Colonic mucosa (tissue), 4 donors: ENCODE results near the gene ZNF276. TPM values are rescaled to one million over a fixed set of nuclear protein-coding genes. Genes with fewer than 3 reads are reported as not detected.

Experiments used
- DNase-seq: peaks from one replicate; pipeline ENCODE4 v3.0.0-alpha.2; 2020
- H3K27ac ChIP-seq: fragments of 200-600 bp; one replicate; pipeline ENCODE4 v1.8.0; 2021
- H3K27me3 ChIP-seq: fragments of 200-600 bp; one replicate; pipeline ENCODE4 v1.8.0; 2021
- H3K36me3 ChIP-seq: fragments of 200-600 bp; one replicate; pipeline ENCODE4 v1.8.0; 2021
- H3K4me1 ChIP-seq: fragments of 200-600 bp; one replicate; pipeline ENCODE4 v1.8.0; 2021; ENCODE audit warnings: mild to moderate bottlenecking
- H3K4me3 ChIP-seq: fragments of 200-600 bp; one replicate; pipeline ENCODE4 v1.8.0; 2021
- H3K9ac ChIP-seq, 2 donors: one replicate each; pipeline ENCODE4 v1.7.0; 2013; ENCODE audit warnings: control low read depth in 2 of 2, low read depth in 2 of 2, low read length in 2 of 2
- H3K9me3 ChIP-seq: fragments of 200-600 bp; one replicate; pipeline ENCODE4 v1.8.0; 2021
- CTCF ChIP-seq: fragments of 200-600 bp; IDR thresholded peaks from one replicate; pipeline ENCODE4 v1.8.0; 2022; ENCODE audit warnings: antibody characterized with exemption, mild to moderate bottlenecking
- intact Hi-C: fragments of 100-400 bp; cut with DNase I; formaldehyde crosslinking; loops from one replicate; pipeline ENCODE4 v1.14.1; 2022
- total RNA-seq, 2 donors: library from RNA; stranded (reverse); fragmentation: NEBNext Ultra II Directional in 1 of 2; extraction: Animal tissue kit (Norgen Biotek cat#: 25700) in 1 of 2; gene quantifications; one replicate each; pipeline ENCODE4 v1.2.1, GENCODE V29; 2021
- donor health status: healthy.
- donor health status: DM: no; HTN: no; CAD: no.
- donor health status: DM: no; HTN: no; CAD: no.

The ZNF276 gene
- total RNA-seq, 2 donors from 2014 or later = 19.2 to 30.6 TPM

- H3K4me3 ChIP-seq = peak overlapping the region; percentile 61
- TF ChIP-seq CTCF = peak; percentile 76
- peak overlapping the region; percentile 89 for H3K27ac ChIP-seq
- H3K27me3 ChIP-seq = no peaks in the 10 kb centered on the region
- H3K36me3 ChIP-seq = no peaks in the 10 kb centered on the region
- intact Hi-C loops = no loop called here
- peak; percentile 100 for DNase-seq
- no peaks in the 10 kb centered on the region for H3K9me3 ChIP-seq
- H3K9ac ChIP-seq = peak overlapping the region; percentile 84 to 96
- peaks cover 8% of the 10 kb centered on the region for H3K4me1 ChIP-seq
These were observed 21.2 kb upstream of the ZNF276 start for GRCh38 chr16:89700100-89700648.

GRCh38 chr16:89700649-89701424, 20.5 kb upstream of the ZNF276 start:
- DNase-seq = peak; percentile 70
- peaks cover 8% of the 10 kb centered on the region for H3K4me1 ChIP-seq
- no peaks in the 10 kb centered on the region for H3K9me3 ChIP-seq
- peak overlapping the region; percentile 61 for H3K4me3 ChIP-seq
- no peaks in the 10 kb centered on the region for H3K27me3 ChIP-seq
- no peak for TF ChIP-seq CTCF
- H3K9ac ChIP-seq = peak overlapping the region; percentile 84 to 96
- peak overlapping the region; percentile 89 for H3K27ac ChIP-seq
- no peaks in the 10 kb centered on the region for H3K36me3 ChIP-seq
- intact Hi-C loops = no loop called here

- Histone ChIP-seq H3K4me1 (peaks cover 8% of the 10 kb centered on the region), H3K4me3 (peak within 1 kb of the TSS; percentile 61)
- intact Hi-C loops = no loop called here
These were observed 19.6 kb upstream of the ZNF276 start, which contains the start of gene SPATA2L for GRCh38 chr16:89701425-89702406. Gene SPATA2L (minus strand): TSS chr16:89701705. CDS start chr16:89701232, 473 bp downstream.

DNA sequence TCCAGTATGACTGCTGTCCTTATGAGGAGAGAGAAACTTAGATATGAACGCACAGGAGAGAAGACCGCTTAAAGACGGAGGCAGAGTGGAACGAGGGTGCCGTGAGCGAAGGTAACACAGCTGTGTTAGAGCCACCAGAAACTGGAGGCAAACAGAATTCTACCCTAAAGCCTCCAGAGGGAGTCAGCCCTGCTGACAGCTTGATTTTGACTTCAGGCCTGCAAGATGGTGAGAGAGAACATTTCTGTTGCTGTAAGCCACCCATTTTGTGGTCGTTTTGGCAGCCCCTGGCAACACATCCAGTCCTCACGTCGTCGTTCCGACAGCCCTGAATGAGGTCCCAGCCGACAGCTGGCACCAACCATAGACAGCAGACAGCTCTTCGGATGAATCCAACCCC, 17.1 kb upstream of the ZNF276 start:
- no peaks in the 10 kb centered on the region for H3K27me3 ChIP-seq
- H3K27ac ChIP-seq = no peak overlapping the region
- no peak for DNase-seq
- intact Hi-C loops = no loop called here
- TF ChIP-seq CTCF = no peak
- H3K4me1 ChIP-seq = peaks cover 8% of the 10 kb centered on the region
- H3K36me3 ChIP-seq = no peaks in the 10 kb centered on the region
- no peak overlapping the region for H3K9ac ChIP-seq
- H3K4me3 ChIP-seq = no peak overlapping the region
- no peaks in the 10 kb centered on the region for H3K9me3 ChIP-seq

More at GRCh38 chr16:89701425-89702406, 19.6 kb upstream of the ZNF276 start, which contains the start of gene SPATA2L:
- DNase-seq = peak; percentile 97
- peak within 1 kb of the TSS; percentile 84 to 96 for H3K9ac ChIP-seq
- no peak for TF ChIP-seq CTCF
- H3K9me3 ChIP-seq = no peaks in the 10 kb centered on the region
- no peaks in the 10 kb centered on the region for H3K27me3 ChIP-seq
- H3K36me3 ChIP-seq = no peaks in the 10 kb centered on the region
- H3K27ac ChIP-seq = peak within 1 kb of the TSS; percentile 89

GRCh38 chr16:89705006-89705405, 16.3 kb upstream of the ZNF276 start:
- Histone ChIP-seq H3K9me3 (no peaks in the 10 kb centered on the region), H3K4me3 (no peak overlapping the region), H3K27me3 (no peaks in the 10 kb centered on the region), H3K36me3 (no peaks in the 10 kb centered on the region), H3K27ac (no peak overlapping the region), H3K9ac (no peak overlapping the region), H3K4me1 (peaks cover 4% of the 10 kb centered on the region)
- TF ChIP-seq CTCF = no peak
- DNase-seq = no peak
- intact Hi-C loops = loop anchor here (5.0 kb wide), 2 partner anchors 87 to 157 kb away; no protein-coding TSS in a partner anchor
